Measurements from ENCODE around the gene ALG11. TPM values are rescaled to one million over a fixed set of nuclear protein-coding genes. Genes with fewer than 3 reads are reported as not detected.

The ALG11 gene
- total RNA-seq (24.7 TPM), polyA plus RNA-seq (9.1 TPM)

DNA sequence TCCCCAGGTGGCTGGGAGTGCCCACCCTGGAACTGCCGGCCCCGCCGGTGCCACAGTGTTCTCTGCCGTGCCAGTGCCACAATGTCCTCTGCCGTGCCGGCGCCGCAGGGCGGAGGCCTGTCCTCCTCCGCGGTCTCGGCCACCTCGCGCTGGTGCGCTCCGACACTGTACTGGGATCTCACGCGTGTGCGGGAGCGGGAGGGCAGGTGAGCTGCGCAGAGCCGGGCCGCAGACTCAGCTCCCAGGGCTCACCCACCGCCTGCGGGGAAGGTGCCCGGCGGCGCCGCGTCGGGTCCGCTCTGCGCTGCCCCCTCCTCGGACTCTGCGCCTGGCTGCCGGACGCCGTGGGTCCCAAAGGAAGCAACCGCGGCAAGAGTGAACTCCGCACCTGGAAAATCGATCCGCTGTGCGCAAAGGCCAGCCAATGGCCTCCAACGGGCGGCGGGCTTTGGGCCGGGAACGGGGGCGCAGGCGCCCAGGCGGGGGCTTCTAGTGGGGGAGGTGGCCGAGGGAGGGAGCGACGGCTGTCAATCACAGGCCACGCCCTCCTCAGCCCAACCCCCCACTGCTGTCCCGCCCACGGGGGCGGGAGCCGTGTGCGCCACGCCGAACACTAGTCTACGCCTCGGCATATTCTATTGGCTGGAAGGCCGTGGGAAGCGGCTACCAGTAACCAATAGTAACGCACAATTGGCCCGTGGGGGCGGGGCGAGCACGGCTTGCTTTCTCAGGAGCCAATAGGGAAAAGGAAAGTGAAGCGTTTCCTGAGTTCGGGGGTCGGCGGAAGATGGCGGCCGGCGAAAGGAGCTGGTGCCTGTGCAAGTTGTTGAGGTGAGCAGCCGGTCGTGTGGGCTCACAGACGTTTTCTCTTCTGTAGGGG, at the start of gene ALG11:
ALG11 (plus strand) TSS at position 767 of the 880 bp plus-strand sequence; CDS start at position 788, 21 bp downstream.
- WGBS, result under 1% methylated on average over 82 of the region's 82 CpGs
- Histone ChIP-seq H3K4me1 (ENCODE audit: insufficient read depth) (no peaks in the 10 kb centered on the region), H3K4me3 (ENCODE audit: low read depth, low read length) (peak within 1 kb of the TSS; percentile 83), H3K27ac (ENCODE audit: low read depth) (no peak within 1 kb of the TSS), H3K36me3 (ENCODE audit: insufficient read depth) (no peaks in the 10 kb centered on the region)
- peak; percentile 93 for DNase-seq (ENCODE audit: extremely low spot score)

- Histone ChIP-seq H3K4me1 (ENCODE audit: insufficient read depth) (no peaks in the 10 kb centered on the region), H3K36me3 (ENCODE audit: insufficient read depth) (no peaks in the 10 kb centered on the region), H3K27ac (ENCODE audit: low read depth) (no peak overlapping the region), H3K4me3 (ENCODE audit: low read depth, low read length) (no peak overlapping the region)
- 91% methylated on average over 10 of the region's 10 CpGs for WGBS
- DNase-seq (ENCODE audit: extremely low spot score), result no peak
Observed at GRCh38 chr13:51966186-51966585, 46.0 kb upstream of the ALG11 start.

DNA sequence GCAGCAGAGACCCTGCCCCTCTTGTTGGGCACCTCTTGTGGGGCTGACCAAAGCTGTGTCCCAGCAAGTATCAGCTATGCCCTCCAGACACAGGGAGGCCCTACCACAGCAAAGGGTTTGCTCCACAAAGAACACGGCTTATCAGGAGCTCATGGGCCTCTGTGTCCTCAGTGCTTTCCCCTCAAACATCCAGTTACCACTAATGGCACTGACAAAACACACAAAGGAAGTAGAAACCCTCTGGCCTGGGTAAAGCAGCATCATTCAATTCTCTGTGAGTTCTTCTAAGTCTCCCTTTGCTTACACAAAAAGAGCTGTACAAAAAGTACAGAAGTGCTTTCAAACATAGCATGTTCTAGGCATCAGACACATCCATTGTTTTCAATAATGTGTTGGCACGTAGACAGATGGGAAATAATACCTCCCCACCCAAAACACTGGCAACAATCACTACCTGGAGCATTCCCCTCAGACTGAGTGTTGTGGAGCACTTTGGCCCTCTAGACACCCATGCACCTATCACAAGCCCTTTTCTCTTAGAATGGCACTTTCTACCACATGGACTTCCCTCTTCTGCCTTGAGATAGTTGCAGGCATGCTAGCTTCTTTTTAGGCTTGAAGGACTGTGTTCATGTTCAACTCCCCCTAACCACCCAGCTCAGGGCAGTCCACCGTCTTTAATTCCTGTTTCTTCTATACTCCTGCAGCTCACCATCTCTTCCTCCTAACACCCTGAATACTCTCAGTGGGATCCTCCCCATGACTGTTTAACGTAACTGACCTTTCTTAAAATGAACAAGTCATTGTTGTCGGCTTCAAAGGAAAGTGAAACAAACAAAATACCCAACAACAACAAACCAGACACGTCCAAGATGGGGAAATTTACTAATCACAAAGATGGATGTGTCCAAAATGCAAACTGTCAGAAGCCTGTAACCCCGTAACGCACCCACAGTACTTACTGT, 44.4 kb upstream of the ALG11 start:
- Histone ChIP-seq H3K4me3 (ENCODE audit: low read depth, low read length) (no peak overlapping the region), H3K36me3 (ENCODE audit: insufficient read depth) (no peaks in the 10 kb centered on the region), H3K4me1 (ENCODE audit: insufficient read depth) (no peaks in the 10 kb centered on the region), H3K27ac (ENCODE audit: low read depth) (no peak overlapping the region)
- DNase-seq (ENCODE audit: extremely low spot score), result no peak
- WGBS, result 80% methylated on average over 8 of the region's 8 CpGs

DNA sequence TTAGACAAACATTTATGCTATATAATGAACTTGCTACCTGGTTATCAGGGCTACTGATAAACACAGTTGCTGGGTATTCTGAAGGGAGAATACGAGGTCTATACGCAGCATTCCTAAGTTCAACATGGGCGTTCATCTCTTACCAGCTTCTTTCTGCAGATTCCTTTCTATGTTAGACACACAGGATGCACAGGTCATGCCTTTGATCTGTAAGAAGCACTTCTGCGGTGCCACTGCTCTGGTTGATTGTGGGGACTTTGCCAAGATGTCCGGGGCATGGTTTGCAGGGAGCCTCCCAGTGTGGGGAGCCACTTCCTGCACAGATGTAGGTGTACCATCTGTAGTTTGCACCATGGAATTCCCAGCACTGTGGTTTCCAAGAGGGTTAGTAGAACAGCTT, 41.8 kb upstream of the ALG11 start:
- H3K27ac ChIP-seq (ENCODE audit: low read depth), result no peak overlapping the region
- WGBS, result 64% methylated on average over 5 of the region's 5 CpGs
- H3K4me3 ChIP-seq (ENCODE audit: low read depth, low read length), result no peak overlapping the region
- no peaks in the 10 kb centered on the region for H3K36me3 ChIP-seq (ENCODE audit: insufficient read depth)
- DNase-seq (ENCODE audit: extremely low spot score), result no peak
- H3K4me1 ChIP-seq (ENCODE audit: insufficient read depth), result no peaks in the 10 kb centered on the region

- H3K27ac ChIP-seq (ENCODE audit: low read depth), result no peak overlapping the region
- 96% methylated on average over 15 of the region's 15 CpGs for WGBS
- no peaks in the 10 kb centered on the region for H3K4me1 ChIP-seq (ENCODE audit: insufficient read depth)
- H3K4me3 ChIP-seq (ENCODE audit: low read depth, low read length), result no peak overlapping the region
- no peaks in the 10 kb centered on the region for H3K36me3 ChIP-seq (ENCODE audit: insufficient read depth)
- no peak for DNase-seq (ENCODE audit: extremely low spot score)
Observed at GRCh38 chr13:51971520-51972426, 40.4 kb upstream of the ALG11 start.

DNA sequence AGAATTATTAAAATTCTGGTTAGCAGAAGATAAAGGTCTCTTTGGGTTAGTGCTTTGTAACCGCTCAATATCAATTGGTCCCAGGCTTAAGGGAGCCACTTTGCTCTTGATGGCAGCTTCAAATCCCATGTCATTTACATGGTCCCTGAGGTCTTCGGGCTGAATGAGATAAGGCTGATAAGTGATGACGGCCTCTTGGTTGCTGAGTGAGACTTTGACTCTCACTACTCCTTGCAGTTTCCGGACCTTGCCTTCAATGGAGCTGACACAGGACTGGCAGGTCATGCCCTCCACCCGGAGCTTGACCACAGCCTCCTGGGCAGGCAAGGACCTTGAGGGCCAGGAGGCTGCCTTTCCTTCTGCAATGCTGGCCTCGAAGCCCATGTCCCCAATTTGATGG, 37.7 kb upstream of the ALG11 start:
- WGBS, result 94% methylated on average over 6 of the region's 6 CpGs
- Histone ChIP-seq H3K27ac (ENCODE audit: low read depth) (no peak overlapping the region), H3K4me3 (ENCODE audit: low read depth, low read length) (no peak overlapping the region), H3K36me3 (ENCODE audit: insufficient read depth) (no peaks in the 10 kb centered on the region), H3K4me1 (ENCODE audit: insufficient read depth) (no peaks in the 10 kb centered on the region)
- no peak for DNase-seq (ENCODE audit: extremely low spot score)

DNA sequence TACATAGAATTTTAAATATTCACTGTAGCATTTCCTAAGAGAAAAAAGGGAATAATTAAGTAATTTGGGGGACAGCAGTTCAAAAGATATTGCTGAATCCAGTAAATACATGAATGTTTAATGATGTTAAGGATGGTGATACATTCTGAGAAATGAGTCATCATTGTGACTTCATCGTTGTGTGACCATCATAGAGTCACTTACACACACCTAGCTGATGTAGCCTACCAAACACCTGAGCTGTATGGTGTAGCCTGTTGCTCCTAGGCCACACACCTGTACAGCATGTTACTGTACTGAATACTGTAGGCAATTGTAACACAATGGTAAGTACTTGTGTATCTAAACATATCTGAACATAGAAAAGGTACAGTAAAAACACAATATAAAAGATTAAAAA, 35.8 kb upstream of the ALG11 start:
- no peak overlapping the region for H3K4me3 ChIP-seq (ENCODE audit: low read depth, low read length)
- 71% methylated on average over 1 of the region's 1 CpG for whole genome bisulfite sequencing
- DNase-seq (ENCODE audit: extremely low spot score), result no peak

DNA sequence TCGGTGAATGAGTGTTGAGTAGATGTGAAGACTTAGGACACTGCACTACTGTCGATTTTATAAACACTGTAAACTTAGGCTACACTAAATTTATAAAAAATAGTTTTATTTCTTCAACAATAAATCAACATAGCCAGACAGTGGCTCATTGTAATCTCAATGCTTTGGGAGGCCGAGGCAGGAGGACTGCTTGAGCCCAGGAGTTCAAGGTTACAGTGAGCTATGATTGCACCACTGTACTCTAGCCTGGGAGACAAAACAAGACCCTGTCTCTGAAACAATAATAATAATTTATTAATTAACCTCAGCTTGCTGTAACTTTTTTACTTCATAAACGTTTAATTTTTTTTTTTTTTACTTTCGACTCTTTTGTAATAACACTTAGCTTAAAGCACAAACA, 35.3 kb upstream of the ALG11 start:
- Histone ChIP-seq H3K4me1 (ENCODE audit: insufficient read depth) (no peaks in the 10 kb centered on the region), H3K36me3 (ENCODE audit: insufficient read depth) (no peaks in the 10 kb centered on the region), H3K27ac (ENCODE audit: low read depth) (no peak overlapping the region), H3K4me3 (ENCODE audit: low read depth, low read length) (no peak overlapping the region)
- WGBS, result 81% methylated on average over 5 of the region's 5 CpGs
- DNase-seq (ENCODE audit: extremely low spot score), result no peak

More for the DNA sequence above, 35.8 kb upstream of the ALG11 start:
- H3K27ac ChIP-seq (ENCODE audit: low read depth), result no peak overlapping the region
- H3K4me1 ChIP-seq (ENCODE audit: insufficient read depth), result no peaks in the 10 kb centered on the region
- H3K36me3 ChIP-seq (ENCODE audit: insufficient read depth), result no peaks in the 10 kb centered on the region

- H3K27ac ChIP-seq (ENCODE audit: low read depth), result no peak overlapping the region
- no peaks in the 10 kb centered on the region for H3K36me3 ChIP-seq (ENCODE audit: insufficient read depth)
- H3K4me1 ChIP-seq (ENCODE audit: insufficient read depth), result no peaks in the 10 kb centered on the region
- 94% methylated on average over 5 of the region's 5 CpGs for WGBS
- H3K4me3 ChIP-seq (ENCODE audit: low read depth, low read length), result no peak overlapping the region
- DNase-seq (ENCODE audit: extremely low spot score), result no peak
Observed at GRCh38 chr13:51977625-51978024, 34.6 kb upstream of the ALG11 start.

DNA sequence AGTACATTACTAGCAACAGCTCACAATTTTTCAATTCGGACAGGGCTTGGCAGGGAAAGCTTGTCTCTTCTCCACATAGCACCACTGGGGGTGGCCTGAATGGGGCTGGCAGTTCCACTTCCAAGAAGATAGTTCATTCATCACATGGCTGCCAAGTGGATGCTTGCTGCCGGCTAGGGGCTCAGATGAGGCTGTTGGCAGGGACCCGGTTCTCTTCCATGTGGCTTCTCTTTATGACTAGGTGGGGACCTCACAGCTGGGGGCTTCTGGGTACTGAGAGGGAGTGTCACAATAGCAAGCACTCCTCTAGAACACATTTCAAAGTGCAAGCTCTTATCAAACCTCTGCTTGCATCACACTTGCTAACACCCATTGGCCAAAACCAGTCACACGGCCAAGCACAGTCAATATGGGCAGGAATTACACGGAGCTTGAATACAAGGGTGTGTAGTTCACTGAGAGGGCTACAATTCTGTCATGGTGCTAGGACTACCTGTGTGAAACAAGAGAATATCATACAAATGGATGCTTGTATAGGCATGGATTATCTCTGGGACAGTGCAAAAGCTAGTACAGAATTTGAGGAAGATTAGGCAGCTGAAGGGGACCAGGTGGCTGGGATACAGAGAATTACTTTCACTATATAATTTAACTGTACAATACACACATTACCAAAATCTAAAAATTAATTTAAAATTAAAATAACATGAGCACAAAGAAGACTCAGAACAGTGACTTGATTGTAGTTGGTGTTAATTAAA, 33.2 kb upstream of the ALG11 start:
- H3K36me3 ChIP-seq (ENCODE audit: insufficient read depth), result no peaks in the 10 kb centered on the region
- H3K4me1 ChIP-seq (ENCODE audit: insufficient read depth), result no peaks in the 10 kb centered on the region
- 48% methylated on average over 5 of the region's 5 CpGs for WGBS
- H3K27ac ChIP-seq (ENCODE audit: low read depth), result no peak overlapping the region
- H3K4me3 ChIP-seq (ENCODE audit: low read depth, low read length), result no peak overlapping the region
- DNase-seq (ENCODE audit: extremely low spot score), result no peak

GRCh38 chr13:51980908-51981307, 31.3 kb upstream of the ALG11 start:
- Histone ChIP-seq H3K27ac (ENCODE audit: low read depth) (no peak overlapping the region), H3K4me3 (ENCODE audit: low read depth, low read length) (no peak overlapping the region), H3K4me1 (ENCODE audit: insufficient read depth) (no peaks in the 10 kb centered on the region), H3K36me3 (ENCODE audit: insufficient read depth) (no peaks in the 10 kb centered on the region)
- WGBS, result 41% methylated on average over 4 of the region's 4 CpGs
- DNase-seq (ENCODE audit: extremely low spot score), result no peak

- WGBS, result 63% methylated on average over 4 of the region's 4 CpGs
Observed at GRCh38 chr13:51981355-51981754, 30.8 kb upstream of the ALG11 start.

More at GRCh38 chr13:51981355-51981754, 30.8 kb upstream of the ALG11 start:
- DNase-seq (ENCODE audit: extremely low spot score), result no peak
- no peak overlapping the region for H3K27ac ChIP-seq (ENCODE audit: low read depth)
- H3K36me3 ChIP-seq (ENCODE audit: insufficient read depth), result no peaks in the 10 kb centered on the region
- H3K4me1 ChIP-seq (ENCODE audit: insufficient read depth), result no peaks in the 10 kb centered on the region
- no peak overlapping the region for H3K4me3 ChIP-seq (ENCODE audit: low read depth, low read length)
